HCT116 (cell line): ENCODE measurements around the gene TENM3. TPM values are rescaled to one million over a fixed set of nuclear protein-coding genes. Genes with fewer than 3 reads are reported as not detected.

ENCODE experiments used
- ATAC-seq: fragments of 200-7000 bp; cut with Tn5 transposase; 2 replicates; pipeline ENCODE4 v1.9.1; 2020; ENCODE audit warnings: mild to moderate bottlenecking, moderate library complexity
- BruUV-seq: library from RNA; stranded (reverse); fragments of 400-500 nt; replicated peaks from 2 replicates; lab custom pipeline; 2021; lab: Mats Ljungman, UMichigan
- CTCF ChIA-PET: fragments of 300-600 bp; sonication (Branson Sonifier 250); formaldehyde crosslinking; loops from one replicate; lab custom pipeline; 2021; ENCODE audit warnings: antibody characterized with exemption; lab: Charles Lee
- POLR2A ChIA-PET: fragments of 300-600, 350-600 bp; sonication (Branson Sonifier 250); formaldehyde crosslinking; loops from one replicate; lab custom pipeline; 2021; ENCODE audit warnings: antibody characterized with exemption; lab: Charles Lee
- RAD21 ChIA-PET, 2 experiments: fragments of 300-600 bp; sonication (Branson Sonifier 250); formaldehyde crosslinking; loops; one replicate each; lab custom pipeline; 2023; ENCODE audit warnings: low total read pairs in 2 of 2; ENCODE audit not compliant: uncharacterized antibody in 2 of 2, unreplicated experiment in 2 of 2, low non-redundant PET in 1 of 2; lab: Charles Lee
- DNase-seq: peaks from one replicate; pipeline ENCODE4 v3.0.0-alpha.2; 2010; ENCODE audit warnings: low read depth, low spot score
- H2AFZ ChIP-seq: fragments of 200-600 bp; shearing (Covaris generic), sonication (generic); 2 replicates; pipeline ENCODE4 v1.6.1; 2017; ENCODE audit warnings: low read depth, mixed run types, mixed read lengths, antibody characterized with exemption, low read length; ENCODE audit not compliant: poor library complexity, severe bottlenecking
- H3K27ac ChIP-seq: 2 replicates; pipeline ENCODE4 v1.5.1; 2012; ENCODE audit warnings: low read depth, low read length
- H3K27me3 ChIP-seq: fragments of 200-600 bp; sonication (generic); 2 replicates; pipeline ENCODE4 v1.6.1; 2016; ENCODE audit warnings: mixed run types, low read length, mixed read lengths; ENCODE audit not compliant: insufficient read depth
- H3K36me3 ChIP-seq, 2 experiments: fragments of 200-500 bp in 1 of 2; fragments of 200-600 bp in 1 of 2; sonication (Bioruptor generic) in 1 of 2; sonication (generic) in 1 of 2; 2 replicates each; pipeline versions ENCODE4 v1.5.1 to v1.6.1; 2014 to 2016; ENCODE audit warnings: low read length in 2 of 2, inconsistent platforms in 1 of 2, mixed read lengths in 1 of 2, mixed run types in 1 of 2; ENCODE audit not compliant: insufficient read depth in 2 of 2, control insufficient read depth in 1 of 2
- H3K4me1 ChIP-seq, 2 experiments: fragments of 200-600 bp in 1 of 2; sonication (generic) in 1 of 2; 2 replicates each; pipeline versions ENCODE4 v1.5.1 to v1.6.1; 2012 to 2017; ENCODE audit warnings: low read length in 2 of 2, inconsistent platforms in 1 of 2, mild to moderate bottlenecking in 1 of 2, mixed read lengths in 1 of 2, mixed run types in 1 of 2, moderate library complexity in 1 of 2; ENCODE audit not compliant: insufficient read depth in 2 of 2, control insufficient read depth in 1 of 2
- H3K4me2 ChIP-seq: fragments of 200-600 bp; sonication (generic); 2 replicates; pipeline ENCODE4 v1.6.1; 2017; ENCODE audit warnings: mixed run types, low read length, mixed read lengths
- H3K4me3 ChIP-seq, 2 experiments: fragments of 200-600 bp in 1 of 2; sonication (generic) in 1 of 2; replicated peaks in 1 of 2; 2 replicates each; pipeline ENCODE4 v1.5.1; 2011 to 2016; ENCODE audit warnings: low read length in 2 of 2, control low read depth in 1 of 2, low read depth in 1 of 2, mild to moderate bottlenecking in 1 of 2, mixed read lengths in 1 of 2, mixed run types in 1 of 2
- H3K79me2 ChIP-seq: fragments of 200-600 bp; sonication (generic); 2 replicates; pipeline ENCODE4 v1.6.1; 2017; ENCODE audit warnings: mild to moderate bottlenecking, mixed run types, low read length, moderate library complexity, mixed read lengths; ENCODE audit not compliant: insufficient read depth
- H3K9ac ChIP-seq: fragments of 200-600 bp; sonication (generic); 2 replicates; pipeline ENCODE4 v1.6.1; 2016; ENCODE audit warnings: low read length, mixed read lengths
- H3K9me2 ChIP-seq: fragments of 200-600 bp; sonication (generic), shearing (Covaris generic); 2 replicates; pipeline ENCODE4 v1.6.1; 2017; ENCODE audit warnings: mixed run types, mild to moderate bottlenecking, moderate library complexity; ENCODE audit not compliant: insufficient read depth
- H3K9me3 ChIP-seq, 2 experiments: fragments of 200-500 bp in 1 of 2; fragments of 200-600 bp in 1 of 2; sonication (Bioruptor generic) in 1 of 2; sonication (generic) in 1 of 2; 2 replicates each; pipeline ENCODE4 v1.6.1; 2014 to 2017; ENCODE audit warnings: low read length in 2 of 2, mixed read lengths in 2 of 2, inconsistent platforms in 1 of 2, low read depth in 1 of 2, mild to moderate bottlenecking in 1 of 2, mixed run types in 1 of 2, moderate library complexity in 1 of 2; ENCODE audit not compliant: control insufficient read depth in 1 of 2, insufficient read depth in 1 of 2
- H4K20me1 ChIP-seq: fragments of 200-600 bp; sonication (generic), shearing (Covaris generic); 2 replicates; pipeline ENCODE4 v1.6.1; 2017; ENCODE audit warnings: mixed run types, mild to moderate bottlenecking, moderate library complexity; ENCODE audit not compliant: insufficient read depth
- CBX3 ChIP-seq: IDR thresholded peaks from 2 replicates; pipeline ENCODE4 v1.6.1; 2012; ENCODE audit warnings: low read depth
- EGR1 ChIP-seq: IDR thresholded peaks from 2 replicates; pipeline ENCODE4 v1.6.1; 2012; ENCODE audit warnings: low read depth
- EZH2 ChIP-seq: fragments of 200-600 bp; sonication (generic); IDR thresholded peaks from 2 replicates; pipeline ENCODE4 v1.6.1; 2017; ENCODE audit warnings: antibody characterized with exemption, mixed run types
- EZH2phosphoT487 ChIP-seq: fragments of 200-600 bp; IDR thresholded peaks from 2 replicates; pipeline ENCODE4 v1.6.1; 2018; ENCODE audit warnings: antibody characterized with exemption, borderline replicate concordance
- FOSL1 ChIP-seq: IDR thresholded peaks from 2 replicates; pipeline ENCODE4 v1.6.1; 2012; ENCODE audit warnings: low read depth
- JUND ChIP-seq: IDR thresholded peaks from 2 replicates; pipeline ENCODE4 v1.6.1; 2012
- POLR2A ChIP-seq: IDR thresholded peaks from 2 replicates; pipeline ENCODE4 v1.7.0; 2011; ENCODE audit warnings: borderline replicate concordance; ENCODE audit not compliant: insufficient read depth, insufficient read length; ENCODE audit errors: extremely low read depth
- SRF ChIP-seq: IDR thresholded peaks from 2 replicates; pipeline ENCODE4 v1.6.1; 2012; ENCODE audit warnings: low read depth
- YY1 ChIP-seq: IDR thresholded peaks from 2 replicates; pipeline ENCODE4 v1.6.1; 2011; ENCODE audit warnings: low read length, low read depth, moderate library complexity, mild to moderate bottlenecking; ENCODE audit not compliant: insufficient replicate concordance; ENCODE audit errors: extremely low read depth
- intact Hi-C: fragments of 100-400 bp; cut with micrococcal nuclease; formaldehyde crosslinking; loops from 2 replicates; pipeline ENCODE4 v1.10.0; 2022
- total RNA-seq: library from RNA; stranded (reverse); gene quantifications from one replicate; pipeline ENCODE4 v1.2.1, GENCODE V29; 2021; ENCODE audit not compliant: unreplicated experiment
- TF ChIP-seq, protein P1 (sequence below): IDR thresholded peaks from 2 replicates; pipeline ENCODE4 v1.6.1; 2012
- TF ChIP-seq, protein P2 (sequence below), 3 experiments: fragments of 200-600 bp in 1 of 3; sonication (generic) in 1 of 3; IDR thresholded peaks in 2 of 3; conservative IDR thresholded peaks in 1 of 3; 2 replicates each; pipeline ENCODE4 v1.5.1; 2012 to 2017; ENCODE audit warnings: low read depth in 2 of 3, low read length in 2 of 3, antibody characterized with exemption in 1 of 3, borderline replicate concordance in 1 of 3, control low read depth in 1 of 3, mild to moderate bottlenecking in 1 of 3, mixed read lengths in 1 of 3, mixed run types in 1 of 3, moderate library complexity in 1 of 3; ENCODE audit not compliant: insufficient read depth in 1 of 3
- TF ChIP-seq, protein P3 (sequence below): IDR thresholded peaks from 2 replicates; pipeline ENCODE4 v1.6.1; 2012; ENCODE audit warnings: low read depth

Gene TENM3
- total RNA-seq, 1 experiment from 2014 or later: 0.54 TPM

DNA sequence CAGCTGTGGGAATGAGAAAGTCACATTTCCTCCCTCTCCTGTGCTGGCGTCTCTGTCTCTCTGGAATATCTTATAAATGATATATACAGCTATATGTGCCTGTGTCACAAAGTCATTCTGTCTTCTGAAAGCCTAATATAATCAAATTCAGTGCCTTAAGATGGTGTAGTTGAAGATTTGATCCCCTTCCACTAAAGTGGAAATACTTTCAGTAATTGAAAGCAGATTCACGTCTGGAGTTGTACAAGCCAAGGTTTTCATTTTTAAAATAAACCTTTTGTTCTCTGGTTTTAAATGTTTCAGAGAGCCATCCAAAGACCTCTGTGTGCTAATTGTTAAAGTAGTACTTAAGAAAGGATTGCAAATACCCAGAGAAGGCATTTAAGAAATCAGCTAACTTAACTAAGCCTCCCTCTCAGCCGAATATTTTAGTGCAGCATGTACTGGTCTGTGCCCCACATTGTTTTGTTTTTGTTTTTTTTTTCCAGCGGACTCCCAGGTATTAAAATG is 206.8 kb downstream of the TENM3 start:
- Histone ChIP-seq H3K27me3 (peaks cover 73% of the 10 kb centered on the region), H4K20me1 (no peaks in the 10 kb centered on the region), H3K79me2 (no peaks in the 10 kb centered on the region), H3K36me3 (no peaks in the 10 kb centered on the region), H3K9me3 (no peaks in the 10 kb centered on the region), H3K4me1 (peaks cover 0 to 5% of the 10 kb centered on the region in 2 experiments; a peak in 1 of 4 replicates), H3K27ac (no peak overlapping the region), H3K4me3 (no peak overlapping the region), H2AFZ (no peak overlapping the region), H3K9me2 (no peaks in the 10 kb centered on the region), H3K4me2 (no peak overlapping the region), H3K9ac (no peak overlapping the region)
- ChIA-PET CTCF (no interaction called here), RAD21 (no interaction called here), POLR2A (no interaction called here)
- TF ChIP-seq EZH2 (0 out of 2 replicates have a peak, but pooled peaks have one; percentile 13), EGR1 (no peak), SRF (no peak)
- TF ChIP-seq, protein P1, sequence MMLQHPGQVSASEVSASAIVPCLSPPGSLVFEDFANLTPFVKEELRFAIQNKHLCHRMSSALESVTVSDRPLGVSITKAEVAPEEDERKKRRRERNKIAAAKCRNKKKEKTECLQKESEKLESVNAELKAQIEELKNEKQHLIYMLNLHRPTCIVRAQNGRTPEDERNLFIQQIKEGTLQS: no peak
- no TSS peak for BruUV-seq
- ATAC-seq (no peak), DNase-seq (no peak)
- intact Hi-C loops: no loop called here

DNA sequence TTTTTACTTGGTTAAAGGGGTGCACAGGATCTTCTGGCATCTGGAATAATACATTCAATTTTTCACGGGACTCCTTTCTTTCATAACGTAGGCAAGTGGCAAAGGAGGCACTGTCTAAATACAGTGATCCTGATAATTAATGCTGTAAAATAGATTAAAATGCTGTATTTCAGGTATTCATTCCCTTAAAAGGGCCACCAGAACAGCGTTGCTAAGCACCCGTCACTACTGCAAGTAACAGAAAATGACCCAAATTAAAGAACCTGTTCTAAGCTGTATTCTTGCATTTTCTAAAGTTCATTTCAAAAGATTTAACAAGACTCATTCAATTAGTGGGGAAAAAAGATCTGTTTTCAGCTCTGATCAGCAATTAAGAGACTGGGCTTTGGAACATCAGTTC is 208.2 kb downstream of the TENM3 start:
- Histone ChIP-seq H3K27ac (no peak overlapping the region), H3K9me2 (no peaks in the 10 kb centered on the region), H3K4me3 (no peak overlapping the region), H3K27me3 (peaks cover 63% of the 10 kb centered on the region), H3K36me3 (no peaks in the 10 kb centered on the region), H3K4me1 (peaks cover 0 to 5% of the 10 kb centered on the region in 2 experiments; a peak in 1 of 4 replicates), H2AFZ (no peak overlapping the region), H3K79me2 (no peaks in the 10 kb centered on the region), H3K4me2 (no peak overlapping the region)
- ATAC-seq: no peak
- BruUV-seq: no TSS peak
- DNase-seq: no peak
- ChIA-PET RAD21 (no interaction called here), POLR2A (no interaction called here)
- intact Hi-C loops: no loop called here
- no peak for TF ChIP-seq EZH2phosphoT487
- TF ChIP-seq POLR2A: no peak
- no peak for TF ChIP-seq EGR1
- no peak for TF ChIP-seq CBX3
- TF ChIP-seq, protein P2, sequence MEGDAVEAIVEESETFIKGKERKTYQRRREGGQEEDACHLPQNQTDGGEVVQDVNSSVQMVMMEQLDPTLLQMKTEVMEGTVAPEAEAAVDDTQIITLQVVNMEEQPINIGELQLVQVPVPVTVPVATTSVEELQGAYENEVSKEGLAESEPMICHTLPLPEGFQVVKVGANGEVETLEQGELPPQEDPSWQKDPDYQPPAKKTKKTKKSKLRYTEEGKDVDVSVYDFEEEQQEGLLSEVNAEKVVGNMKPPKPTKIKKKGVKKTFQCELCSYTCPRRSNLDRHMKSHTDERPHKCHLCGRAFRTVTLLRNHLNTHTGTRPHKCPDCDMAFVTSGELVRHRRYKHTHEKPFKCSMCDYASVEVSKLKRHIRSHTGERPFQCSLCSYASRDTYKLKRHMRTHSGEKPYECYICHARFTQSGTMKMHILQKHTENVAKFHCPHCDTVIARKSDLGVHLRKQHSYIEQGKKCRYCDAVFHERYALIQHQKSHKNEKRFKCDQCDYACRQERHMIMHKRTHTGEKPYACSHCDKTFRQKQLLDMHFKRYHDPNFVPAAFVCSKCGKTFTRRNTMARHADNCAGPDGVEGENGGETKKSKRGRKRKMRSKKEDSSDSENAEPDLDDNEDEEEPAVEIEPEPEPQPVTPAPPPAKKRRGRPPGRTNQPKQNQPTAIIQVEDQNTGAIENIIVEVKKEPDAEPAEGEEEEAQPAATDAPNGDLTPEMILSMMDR (IDR thresholded peaks at IDR 0.05 in 2 of 3, conservative IDR thresholded peaks at IDR 0.05 in 1 of 3; ENCODE audit: borderline replicate concordance in 1 of 3, insufficient read depth in 1 of 3, low read depth in 2 of 3, low read length in 2 of 3): no peak
- TF ChIP-seq YY1: no peak
- no peak for TF ChIP-seq FOSL1
- TF ChIP-seq, protein P3, sequence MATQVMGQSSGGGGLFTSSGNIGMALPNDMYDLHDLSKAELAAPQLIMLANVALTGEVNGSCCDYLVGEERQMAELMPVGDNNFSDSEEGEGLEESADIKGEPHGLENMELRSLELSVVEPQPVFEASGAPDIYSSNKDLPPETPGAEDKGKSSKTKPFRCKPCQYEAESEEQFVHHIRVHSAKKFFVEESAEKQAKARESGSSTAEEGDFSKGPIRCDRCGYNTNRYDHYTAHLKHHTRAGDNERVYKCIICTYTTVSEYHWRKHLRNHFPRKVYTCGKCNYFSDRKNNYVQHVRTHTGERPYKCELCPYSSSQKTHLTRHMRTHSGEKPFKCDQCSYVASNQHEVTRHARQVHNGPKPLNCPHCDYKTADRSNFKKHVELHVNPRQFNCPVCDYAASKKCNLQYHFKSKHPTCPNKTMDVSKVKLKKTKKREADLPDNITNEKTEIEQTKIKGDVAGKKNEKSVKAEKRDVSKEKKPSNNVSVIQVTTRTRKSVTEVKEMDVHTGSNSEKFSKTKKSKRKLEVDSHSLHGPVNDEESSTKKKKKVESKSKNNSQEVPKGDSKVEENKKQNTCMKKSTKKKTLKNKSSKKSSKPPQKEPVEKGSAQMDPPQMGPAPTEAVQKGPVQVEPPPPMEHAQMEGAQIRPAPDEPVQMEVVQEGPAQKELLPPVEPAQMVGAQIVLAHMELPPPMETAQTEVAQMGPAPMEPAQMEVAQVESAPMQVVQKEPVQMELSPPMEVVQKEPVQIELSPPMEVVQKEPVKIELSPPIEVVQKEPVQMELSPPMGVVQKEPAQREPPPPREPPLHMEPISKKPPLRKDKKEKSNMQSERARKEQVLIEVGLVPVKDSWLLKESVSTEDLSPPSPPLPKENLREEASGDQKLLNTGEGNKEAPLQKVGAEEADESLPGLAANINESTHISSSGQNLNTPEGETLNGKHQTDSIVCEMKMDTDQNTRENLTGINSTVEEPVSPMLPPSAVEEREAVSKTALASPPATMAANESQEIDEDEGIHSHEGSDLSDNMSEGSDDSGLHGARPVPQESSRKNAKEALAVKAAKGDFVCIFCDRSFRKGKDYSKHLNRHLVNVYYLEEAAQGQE: no peak
- TF ChIP-seq JUND: no peak
- TF ChIP-seq, all 23 proteins: peak for 0
- H3K9me3 ChIP-seq: no peaks in the 10 kb centered on the region
- H4K20me1 ChIP-seq: no peaks in the 10 kb centered on the region
- CTCF ChIA-PET: no interaction called here
- no peak overlapping the region for H3K9ac ChIP-seq
